ENCODE data around the gene ARMH3.

The ARMH3 gene

GRCh38 chr10:101919026-101919770 is 136.8 kb downstream of the ARMH3 start:
- Histone ChIP-seq H2AFZ (ENCODE audit: insufficient read depth, low read length, poor library complexity) (no peak overlapping the region), H3K4me2 (ENCODE audit: low read length) (no peak overlapping the region), H3K23ac (ENCODE audit: low read length) (no peak overlapping the region), H3K4me3 (ENCODE audit: low read depth, low read length) (no peak overlapping the region), H3K4ac (ENCODE audit: low read depth, low read length) (no peak overlapping the region), H4K12ac (ENCODE audit: low read depth, low read length) (no peak overlapping the region), H2BK120ac (ENCODE audit: insufficient read depth, low read length, poor library complexity) (no peak overlapping the region), H3K18ac (ENCODE audit: low read length) (no peak overlapping the region), H3K36me3 (ENCODE audit: control insufficient read depth in 1 of 2, insufficient read depth in 2 of 2, low read length in 2 of 2) (no peaks in the 10 kb centered on the region), H3K14ac (ENCODE audit: low read length) (no peak overlapping the region), H3K4me1 (ENCODE audit: control insufficient read depth in 1 of 2, insufficient read depth in 2 of 2, low read length in 2 of 2) (no peaks in the 10 kb centered on the region), H2AK5ac (ENCODE audit: low read length) (no peak overlapping the region), H2BK12ac (ENCODE audit: low read length) (no peak overlapping the region), H3K9me3 (ENCODE audit: insufficient read depth, low read depth, low read length) (no peaks in the 10 kb centered on the region), H3K9ac (ENCODE audit: low read length) (no peak overlapping the region), H2BK5ac (ENCODE audit: low read depth, low read length, poor library complexity) (no peak overlapping the region), H3K79me1 (ENCODE audit: low read length) (no peaks in the 10 kb centered on the region), H4K91ac (ENCODE audit: low read depth, low read length) (no peak overlapping the region), H3K27ac (ENCODE audit: low read depth, low read length) (no peak overlapping the region), H3K79me2 (ENCODE audit: control insufficient read depth, insufficient read depth, low read length, poor library complexity) (no peaks in the 10 kb centered on the region), H3K27me3 (ENCODE audit: insufficient read depth, low read length) (no peaks in the 10 kb centered on the region), H4K8ac (ENCODE audit: low read depth, low read length) (no peak overlapping the region)
- no CpG with 5 or more reads among the region's 8 CpGs for WGBS (ENCODE audit: extremely low coverage, insufficient coverage, insufficient read length)
- DNase-seq = no peak

GRCh38 chr10:101912561-101913179 is 143.3 kb downstream of the ARMH3 start:
- peaks cover 0 to 3% of the 10 kb centered on the region in 2 experiments for H3K4me1 ChIP-seq (ENCODE audit: control insufficient read depth in 1 of 2, insufficient read depth in 2 of 2, low read length in 2 of 2)
- no peak overlapping the region for H3K9ac ChIP-seq (ENCODE audit: low read length)
- H3K36me3 ChIP-seq (ENCODE audit: control insufficient read depth in 1 of 2, insufficient read depth in 2 of 2, low read length in 2 of 2) = peaks cover 0 to 2% of the 10 kb centered on the region in 2 experiments
- no peak overlapping the region for H3K27ac ChIP-seq (ENCODE audit: low read depth, low read length)
- H3K4me3 ChIP-seq (ENCODE audit: low read depth, low read length) = no peak overlapping the region
- H3K4ac ChIP-seq (ENCODE audit: low read depth, low read length) = no peak overlapping the region
- H2BK120ac ChIP-seq (ENCODE audit: insufficient read depth, low read length, poor library complexity) = no peak overlapping the region
- H2AFZ ChIP-seq (ENCODE audit: insufficient read depth, low read length, poor library complexity) = no peak overlapping the region
- H4K12ac ChIP-seq (ENCODE audit: low read depth, low read length) = no peak overlapping the region
- no peaks in the 10 kb centered on the region for H3K9me3 ChIP-seq (ENCODE audit: insufficient read depth, low read depth, low read length)
- no peak overlapping the region for H3K23ac ChIP-seq (ENCODE audit: low read length)
- no peak overlapping the region for H2AK5ac ChIP-seq (ENCODE audit: low read length)
- H3K4me2 ChIP-seq (ENCODE audit: low read length) = no peak overlapping the region
- no peak overlapping the region for H2BK5ac ChIP-seq (ENCODE audit: low read depth, low read length, poor library complexity)
- DNase-seq = peak in 1 of 2 donors; percentile 65
- H3K27me3 ChIP-seq (ENCODE audit: insufficient read depth, low read length) = no peaks in the 10 kb centered on the region
- H2BK12ac ChIP-seq (ENCODE audit: low read length) = no peak overlapping the region
- H4K91ac ChIP-seq (ENCODE audit: low read depth, low read length) = no peak overlapping the region
- H3K79me2 ChIP-seq (ENCODE audit: control insufficient read depth, insufficient read depth, low read length, poor library complexity) = no peaks in the 10 kb centered on the region
- WGBS (ENCODE audit: extremely low coverage, insufficient coverage, insufficient read length) = no CpG with 5 or more reads among the region's 2 CpGs
- H3K14ac ChIP-seq (ENCODE audit: low read length) = no peak overlapping the region
- no peak overlapping the region for H4K8ac ChIP-seq (ENCODE audit: low read depth, low read length)
- H3K79me1 ChIP-seq (ENCODE audit: low read length) = no peaks in the 10 kb centered on the region
- no peak overlapping the region for H3K18ac ChIP-seq (ENCODE audit: low read length)

- no CpG with 5 or more reads among the region's 4 CpGs for WGBS (ENCODE audit: extremely low coverage, insufficient coverage, insufficient read length)
Observed at GRCh38 chr10:101906586-101907183, 149.3 kb downstream of the ARMH3 start.

GRCh38 chr10:101905251-101905650 is 150.7 kb downstream of the ARMH3 start:
- H3K27ac ChIP-seq (ENCODE audit: low read depth, low read length) = no peak overlapping the region
- H3K79me1 ChIP-seq (ENCODE audit: low read length) = no peaks in the 10 kb centered on the region
- no peak overlapping the region for H3K4ac ChIP-seq (ENCODE audit: low read depth, low read length)
- DNase-seq = peak; percentile 68 to 92
- H2BK120ac ChIP-seq (ENCODE audit: insufficient read depth, low read length, poor library complexity) = no peak overlapping the region
- H4K91ac ChIP-seq (ENCODE audit: low read depth, low read length) = no peak overlapping the region
- H3K23ac ChIP-seq (ENCODE audit: low read length) = no peak overlapping the region
- no peaks in the 10 kb centered on the region for H3K9me3 ChIP-seq (ENCODE audit: insufficient read depth, low read depth, low read length)
- no peak overlapping the region for H4K8ac ChIP-seq (ENCODE audit: low read depth, low read length)
- H3K79me2 ChIP-seq (ENCODE audit: control insufficient read depth, insufficient read depth, low read length, poor library complexity) = no peaks in the 10 kb centered on the region
- WGBS (ENCODE audit: extremely low coverage, insufficient coverage, insufficient read length) = no CpG with 5 or more reads among the region's 2 CpGs
- no peak overlapping the region for H3K14ac ChIP-seq (ENCODE audit: low read length)
- H2AFZ ChIP-seq (ENCODE audit: insufficient read depth, low read length, poor library complexity) = no peak overlapping the region
- H2AK5ac ChIP-seq (ENCODE audit: low read length) = no peak overlapping the region
- peaks cover 0 to 3% of the 10 kb centered on the region in 2 experiments for H3K4me1 ChIP-seq (ENCODE audit: control insufficient read depth in 1 of 2, insufficient read depth in 2 of 2, low read length in 2 of 2)
- H3K36me3 ChIP-seq (ENCODE audit: control insufficient read depth in 1 of 2, insufficient read depth in 2 of 2, low read length in 2 of 2) = no peaks in the 10 kb centered on the region
- H2BK12ac ChIP-seq (ENCODE audit: low read length) = no peak overlapping the region
- H3K9ac ChIP-seq (ENCODE audit: low read length) = no peak overlapping the region
- H3K27me3 ChIP-seq (ENCODE audit: insufficient read depth, low read length) = no peaks in the 10 kb centered on the region
- no peak overlapping the region for H3K4me2 ChIP-seq (ENCODE audit: low read length)
- no peak overlapping the region for H4K12ac ChIP-seq (ENCODE audit: low read depth, low read length)
- no peak overlapping the region for H2BK5ac ChIP-seq (ENCODE audit: low read depth, low read length, poor library complexity)
- H3K4me3 ChIP-seq (ENCODE audit: low read depth, low read length) = no peak overlapping the region
- H3K18ac ChIP-seq (ENCODE audit: low read length) = no peak overlapping the region

More at GRCh38 chr10:101906586-101907183, 149.3 kb downstream of the ARMH3 start:
- Histone ChIP-seq H4K12ac (ENCODE audit: low read depth, low read length) (no peak overlapping the region), H3K14ac (ENCODE audit: low read length) (no peak overlapping the region), H3K23ac (ENCODE audit: low read length) (no peak overlapping the region), H3K4me2 (ENCODE audit: low read length) (no peak overlapping the region), H4K91ac (ENCODE audit: low read depth, low read length) (no peak overlapping the region), H3K18ac (ENCODE audit: low read length) (no peak overlapping the region), H3K9me3 (ENCODE audit: insufficient read depth, low read depth, low read length) (no peaks in the 10 kb centered on the region), H2AK5ac (ENCODE audit: low read length) (no peak overlapping the region), H3K4me3 (ENCODE audit: low read depth, low read length) (no peak overlapping the region), H3K4me1 (ENCODE audit: control insufficient read depth in 1 of 2, insufficient read depth in 2 of 2, low read length in 2 of 2) (peaks cover 0 to 3% of the 10 kb centered on the region in 2 experiments), H2BK12ac (ENCODE audit: low read length) (no peak overlapping the region), H2BK120ac (ENCODE audit: insufficient read depth, low read length, poor library complexity) (no peak overlapping the region), H2BK5ac (ENCODE audit: low read depth, low read length, poor library complexity) (no peak overlapping the region), H3K9ac (ENCODE audit: low read length) (no peak overlapping the region), H4K8ac (ENCODE audit: low read depth, low read length) (no peak overlapping the region), H3K27me3 (ENCODE audit: insufficient read depth, low read length) (no peaks in the 10 kb centered on the region), H3K79me1 (ENCODE audit: low read length) (no peaks in the 10 kb centered on the region), H3K27ac (ENCODE audit: low read depth, low read length) (no peak overlapping the region), H3K4ac (ENCODE audit: low read depth, low read length) (no peak overlapping the region), H3K79me2 (ENCODE audit: control insufficient read depth, insufficient read depth, low read length, poor library complexity) (no peaks in the 10 kb centered on the region), H3K36me3 (ENCODE audit: control insufficient read depth in 1 of 2, insufficient read depth in 2 of 2, low read length in 2 of 2) (no peaks in the 10 kb centered on the region), H2AFZ (ENCODE audit: insufficient read depth, low read length, poor library complexity) (no peak overlapping the region)
- DNase-seq = peak; percentile 79 to 95

All from trophoblast cell (in vitro differentiated cells and primary cell).